HepG2 (cell line): ENCODE data around the gene ISG20L2. TPM values are rescaled to one million over a fixed set of nuclear protein-coding genes. Genes with fewer than 3 reads are reported as not detected.
A peak's percentile ranks its signal among the peaks of the same experiment; 100 is the strongest.

Experiments
- BATF2 ChIP-seq: sonication (generic); formaldehyde crosslinking; IDR thresholded peaks from 2 replicates; pipeline ENCODE4 v1.8.0; 2022; ENCODE audit warnings: mild to moderate bottlenecking, missing genetic modification reagents, moderate library complexity
- CC2D1A ChIP-seq: sonication (generic); formaldehyde crosslinking; IDR thresholded peaks from 2 replicates; pipeline ENCODE4 v1.8.1; 2023; ENCODE audit warnings: mild to moderate bottlenecking, missing genetic modification reagents
- DR1 ChIP-seq: sonication (generic); formaldehyde crosslinking; IDR thresholded peaks from 2 replicates; pipeline ENCODE4 v1.8.0; 2021; ENCODE audit warnings: mild to moderate bottlenecking, missing genetic modification reagents, inconsistent platforms
- ETV6 ChIP-seq: sonication (generic); formaldehyde crosslinking; conservative IDR thresholded peaks from 2 replicates; pipeline ENCODE4 v1.4.0; 2020; ENCODE audit warnings: missing genetic modification reagents
- FOXA3 ChIP-seq: IDR thresholded peaks from 2 replicates; pipeline ENCODE4 v1.6.1; 2016; ENCODE audit warnings: missing genetic modification reagents, missing compliant biosample characterization
- FOXM1 ChIP-seq: sonication (generic); formaldehyde crosslinking; IDR thresholded peaks from 2 replicates; pipeline ENCODE4 v1.5.0; 2020; ENCODE audit warnings: missing genetic modification reagents
- IKZF5 ChIP-seq: IDR thresholded peaks from 2 replicates; pipeline ENCODE4 v1.6.1; 2018; ENCODE audit warnings: missing genetic modification reagents, mild to moderate bottlenecking, missing compliant biosample characterization
- IRF9 ChIP-seq: sonication (generic); formaldehyde crosslinking; IDR thresholded peaks from 2 replicates; pipeline ENCODE4 v1.8.0; 2022; ENCODE audit warnings: missing genetic modification reagents, mild to moderate bottlenecking, borderline replicate concordance
- MYC ChIP-seq: sonication (generic); formaldehyde crosslinking; IDR thresholded peaks from 2 replicates; pipeline ENCODE4 v1.9.0; 2021; ENCODE audit warnings: missing genetic modification reagents, borderline replicate concordance
- NPAS2 ChIP-seq: sonication (generic); formaldehyde crosslinking; IDR thresholded peaks from 2 replicates; pipeline ENCODE4 v1.8.0; 2022; ENCODE audit warnings: mild to moderate bottlenecking, missing genetic modification reagents, borderline replicate concordance
- PATZ1 ChIP-seq: sonication (generic); formaldehyde crosslinking; IDR thresholded peaks from 2 replicates; pipeline ENCODE4 v1.4.0; 2020; ENCODE audit warnings: missing genetic modification reagents
- PHF21A ChIP-seq: sonication (generic); formaldehyde crosslinking; IDR thresholded peaks from 2 replicates; pipeline ENCODE4 v1.5.0; 2020; ENCODE audit warnings: mild to moderate bottlenecking, missing genetic modification reagents
- POLR2AphosphoS2 ChIP-seq: IDR thresholded peaks from 2 replicates; pipeline ENCODE4 v1.6.1; 2011; ENCODE audit warnings: low read depth, low read length, improper control_type of control experiment
- POLR2G ChIP-seq: fragments of 200-400 bp; formaldehyde crosslinking; IDR thresholded peaks from 2 replicates; pipeline ENCODE4 v1.6.1; 2018; ENCODE audit warnings: mild to moderate bottlenecking, low read depth, low read length, moderate library complexity
- RAD21 ChIP-seq: fragments of 450-650 bp; formaldehyde crosslinking; IDR thresholded peaks from 2 replicates; pipeline ENCODE4 v1.5.0; 2020; ENCODE audit warnings: mild to moderate bottlenecking
- ZFY ChIP-seq: sonication (generic); formaldehyde crosslinking; IDR thresholded peaks from 2 replicates; pipeline ENCODE4 v1.4.0; 2020; ENCODE audit warnings: missing genetic modification reagents
- ZNF138 ChIP-seq: sonication (generic); formaldehyde crosslinking; IDR thresholded peaks from 2 replicates; pipeline ENCODE4 v1.5.0; 2020; ENCODE audit warnings: mild to moderate bottlenecking, low read depth, missing genetic modification reagents
- ZNF160 ChIP-seq: sonication (generic); formaldehyde crosslinking; IDR thresholded peaks from 2 replicates; pipeline ENCODE4 v1.8.0; 2022; ENCODE audit warnings: mild to moderate bottlenecking, inconsistent platforms, missing genetic modification reagents
- ZNF333 ChIP-seq: sonication (generic); formaldehyde crosslinking; IDR thresholded peaks from 2 replicates; pipeline ENCODE4 v1.4.0; 2020; ENCODE audit warnings: mild to moderate bottlenecking, missing genetic modification reagents, borderline replicate concordance
- ZNF350 ChIP-seq: sonication (generic); formaldehyde crosslinking; IDR thresholded peaks from 2 replicates; pipeline ENCODE4 v1.4.0; 2020; ENCODE audit warnings: mild to moderate bottlenecking, low read depth, missing genetic modification reagents, borderline replicate concordance
- ZNF432 ChIP-seq: sonication (generic); formaldehyde crosslinking; IDR thresholded peaks from 2 replicates; pipeline ENCODE4 v1.5.0; 2020; ENCODE audit warnings: missing genetic modification reagents, mild to moderate bottlenecking, borderline replicate concordance
- ZNF746 ChIP-seq: sonication (generic); formaldehyde crosslinking; IDR thresholded peaks from 2 replicates; pipeline ENCODE4 v1.8.0; 2022; ENCODE audit warnings: mild to moderate bottlenecking, missing genetic modification reagents
- ZNF761 ChIP-seq: sonication (generic); formaldehyde crosslinking; conservative IDR thresholded peaks from 2 replicates; pipeline ENCODE4 v1.4.0; 2020; ENCODE audit warnings: mild to moderate bottlenecking, missing genetic modification reagents
- ZNF773 ChIP-seq: sonication (generic); formaldehyde crosslinking; IDR thresholded peaks from 2 replicates; pipeline ENCODE4 v1.4.0; 2020; ENCODE audit warnings: missing genetic modification reagents, borderline replicate concordance
- ZSCAN21 ChIP-seq: sonication (generic); formaldehyde crosslinking; IDR thresholded peaks from 2 replicates; pipeline ENCODE4 v1.8.0; 2022; ENCODE audit warnings: mild to moderate bottlenecking, missing genetic modification reagents, moderate library complexity, borderline replicate concordance
- ZSCAN9 ChIP-seq: IDR thresholded peaks from 2 replicates; pipeline ENCODE4 v1.6.1; 2016; ENCODE audit warnings: borderline replicate concordance
- polyA plus RNA-seq, 8 experiments: library from polyadenylated mRNA; depleted of rRNA in 3 of 8; stranded (reverse) in 7 of 8; unstranded in 1 of 8; fragments of >200 nt; fragmentation: Illumina TruSeq in 4 of 8; extraction: Trizol in 4 of 8; gene quantifications; 2 replicates each; pipeline versions ENCODE4 v1.2.1 to v1.2.3, GENCODE V29; 2011 to 2016; ENCODE audit warnings: low read depth in 4 of 8, missing spikeins in 1 of 8, mixed read lengths in 1 of 8; ENCODE audit not compliant: insufficient read depth in 1 of 8
- total RNA-seq, 5 experiments: library from RNA; depleted of rRNA; stranded (reverse); fragments of >200 nt; fragmentation: Illumina TruSeq; extraction: Trizol; gene quantifications; 2 replicates each; pipeline ENCODE4 v1.2.3, GENCODE V29; 2016; ENCODE audit warnings: low read depth in 1 of 5

Gene ISG20L2
- total and polyA plus RNA-seq, 2 of the 13 experiments (the other 11 are each of a cell fraction or from before 2014, with no cell fraction given) = 19.8 to 21.3 TPM

- TF ChIP-seq PATZ1 (CRISPR knock-in tag) (peak; percentile 14; the same call in 1 of the 2 replicates), ZFY (CRISPR knock-in tag) (peak; percentile 100), POLR2AphosphoS2 (no peak), MYC (CRISPR knock-in tag) (peak; percentile 67), RAD21 (no peak), ZNF432 (CRISPR knock-in tag) (no peak), ZNF773 (no peak), ZNF160 (CRISPR knock-in tag) (no peak; the same call in 1 of the 2 replicates), ZSCAN9 (CRISPR knock-in tag) (peak; percentile 38; the same call in 1 of the 2 replicates), IRF9 (CRISPR knock-in tag) (no peak), DR1 (CRISPR knock-in tag) (0 out of 2 replicates have a peak, but pooled peaks have one; percentile 40), PHF21A (CRISPR knock-in tag) (0 out of 2 replicates have a peak, but pooled peaks have one; percentile 62), ZNF350 (0 out of 2 replicates have a peak, but pooled peaks have one; percentile 37), FOXA3 (CRISPR knock-in tag) (peak; percentile 36; the same call in 1 of the 2 replicates), FOXM1 (CRISPR knock-in tag) (no peak), CC2D1A (no peak), ETV6 (CRISPR knock-in tag) (no peak; the same call in 1 of the 2 replicates), POLR2G (peak; percentile 73), BATF2 (CRISPR knock-in tag) (no peak), ZSCAN21 (CRISPR knock-in tag) (no peak), NPAS2 (CRISPR knock-in tag) (no peak), ZNF333 (CRISPR knock-in tag) (no peak), ZNF138 (CRISPR knock-in tag) (peak; percentile 26; the same call in 1 of the 2 replicates), ZNF746 (CRISPR knock-in tag) (no peak), IKZF5 (CRISPR knock-in tag) (peak; percentile 67; the same call in 1 of the 2 replicates), ZNF761 (peak; percentile 21; the same call in 1 of the 2 replicates)
Measured at GRCh38 chr1:156767101-156767878, 38.7 kb upstream of the ISG20L2 start, which contains the start of gene PRCC (continued).
